Cardiac ventricle fibroblast (primary cell): ENCODE results near the gene ZC3H10. TPM values are rescaled to one million over a fixed set of nuclear protein-coding genes. Genes with fewer than 3 reads are reported as not detected.

Experiments used
- total RNA-seq: library from RNA; depleted of rRNA; stranded (reverse); fragments of >200 nt; gene quantifications from 2 replicates; pipeline ENCODE4 v1.2.3, GENCODE V29; 2015

Gene ZC3H10, protein sequence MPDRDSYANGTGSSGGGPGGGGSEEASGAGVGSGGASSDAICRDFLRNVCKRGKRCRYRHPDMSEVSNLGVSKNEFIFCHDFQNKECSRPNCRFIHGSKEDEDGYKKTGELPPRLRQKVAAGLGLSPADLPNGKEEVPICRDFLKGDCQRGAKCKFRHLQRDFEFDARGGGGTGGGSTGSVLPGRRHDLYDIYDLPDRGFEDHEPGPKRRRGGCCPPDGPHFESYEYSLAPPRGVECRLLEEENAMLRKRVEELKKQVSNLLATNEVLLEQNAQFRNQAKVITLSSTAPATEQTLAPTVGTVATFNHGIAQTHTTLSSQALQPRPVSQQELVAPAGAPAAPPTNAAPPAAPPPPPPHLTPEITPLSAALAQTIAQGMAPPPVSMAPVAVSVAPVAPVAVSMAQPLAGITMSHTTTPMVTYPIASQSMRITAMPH
- 3.8 and 4.0 TPM in 2 replicates for total RNA-seq

DNA sequence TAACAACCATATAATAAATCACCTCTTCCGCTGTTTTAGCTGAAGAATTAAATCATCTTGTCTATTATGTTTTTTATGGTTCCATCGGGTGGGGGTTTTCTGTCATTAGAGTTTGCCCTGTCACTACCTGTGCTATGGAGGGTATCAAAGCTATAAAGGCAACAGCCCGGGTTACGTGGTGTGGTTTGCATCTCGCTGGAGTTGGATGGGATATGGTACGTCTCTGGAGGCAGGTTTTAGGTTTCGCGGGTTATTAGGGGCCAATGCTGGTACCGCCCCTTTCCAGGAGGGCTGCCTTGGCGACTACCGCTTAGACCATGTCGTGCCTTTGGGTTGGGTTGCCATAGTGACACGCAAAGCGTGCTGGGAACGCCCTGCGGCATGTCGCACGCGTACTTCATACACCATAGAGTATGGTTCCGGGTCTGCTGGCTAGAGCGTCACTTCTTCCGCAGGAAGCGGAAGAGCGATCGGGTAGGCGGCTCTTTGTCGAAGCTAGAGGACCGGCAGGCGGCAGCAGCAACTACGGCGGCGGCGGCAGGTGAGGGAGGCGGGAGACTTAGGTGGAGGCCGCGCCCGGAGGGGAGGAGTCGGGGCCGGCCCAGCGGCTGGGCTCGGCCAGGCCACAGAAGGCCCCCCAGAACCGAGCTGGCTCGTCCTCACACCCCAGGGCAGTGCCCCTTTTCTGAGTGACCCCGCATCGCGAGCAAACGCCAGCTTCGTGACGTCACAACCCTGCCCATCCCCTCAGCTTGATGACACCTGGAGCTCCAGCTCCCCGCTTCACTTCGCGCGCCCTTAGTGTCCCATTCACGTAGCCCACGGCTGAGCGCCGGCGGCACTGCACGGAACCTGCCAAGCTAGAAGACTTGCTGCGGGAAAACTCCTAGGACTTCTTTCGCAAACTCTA is at the start of gene ZC3H10:
ZC3H10 (plus strand) TSS at position 489 of the 910 bp plus-strand sequence. CDS start 2,297 bp downstream, outside the sequence.

GRCh38 chr12:56079723-56080555 is 38.1 kb upstream of the ZC3H10 start, which contains the start of gene ERBB3:
TSS of gene ERBB3 (plus strand) at chr12:56080165. CDS start at chr12:56080301, 136 bp downstream.

DNA sequence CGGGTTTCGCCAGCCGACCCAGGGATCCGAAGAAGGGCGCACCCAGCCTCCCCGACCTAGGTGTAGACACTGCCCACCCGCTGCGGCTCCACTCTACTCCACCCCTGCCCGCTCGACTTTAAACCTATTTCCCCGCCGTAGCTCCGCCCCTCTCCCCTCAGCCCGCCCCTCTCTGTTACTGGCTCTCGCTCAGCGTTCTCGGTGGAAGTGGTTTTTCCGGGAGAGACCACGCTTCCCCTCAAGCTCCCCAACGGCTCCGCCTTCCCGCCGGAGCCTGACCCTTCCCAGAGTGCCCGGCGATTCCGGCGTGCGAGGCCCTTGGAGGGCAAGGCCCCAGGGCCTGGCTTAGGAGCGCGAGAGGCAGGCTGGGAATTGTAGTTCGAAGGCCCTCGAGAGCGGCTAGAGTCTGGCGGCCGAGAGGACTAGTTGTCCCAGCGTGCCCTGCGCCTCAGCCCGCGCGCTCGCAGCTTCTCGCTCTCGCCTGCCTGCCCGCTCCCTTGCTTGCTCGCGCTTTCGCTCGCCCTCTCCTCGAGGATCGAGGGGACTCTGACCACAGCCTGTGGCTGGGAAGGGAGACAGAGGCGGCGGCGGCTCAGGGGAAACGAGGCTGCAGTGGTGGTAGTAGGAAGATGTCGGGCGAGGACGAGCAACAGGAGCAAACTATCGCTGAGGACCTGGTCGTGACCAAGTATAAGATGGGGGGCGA is 13.8 kb upstream of the ZC3H10 start, which contains the start of gene PA2G4:
PA2G4 (plus strand) TSS at position 451 of the 706 bp plus-strand sequence; CDS start at position 630, 179 bp downstream.

DNA sequence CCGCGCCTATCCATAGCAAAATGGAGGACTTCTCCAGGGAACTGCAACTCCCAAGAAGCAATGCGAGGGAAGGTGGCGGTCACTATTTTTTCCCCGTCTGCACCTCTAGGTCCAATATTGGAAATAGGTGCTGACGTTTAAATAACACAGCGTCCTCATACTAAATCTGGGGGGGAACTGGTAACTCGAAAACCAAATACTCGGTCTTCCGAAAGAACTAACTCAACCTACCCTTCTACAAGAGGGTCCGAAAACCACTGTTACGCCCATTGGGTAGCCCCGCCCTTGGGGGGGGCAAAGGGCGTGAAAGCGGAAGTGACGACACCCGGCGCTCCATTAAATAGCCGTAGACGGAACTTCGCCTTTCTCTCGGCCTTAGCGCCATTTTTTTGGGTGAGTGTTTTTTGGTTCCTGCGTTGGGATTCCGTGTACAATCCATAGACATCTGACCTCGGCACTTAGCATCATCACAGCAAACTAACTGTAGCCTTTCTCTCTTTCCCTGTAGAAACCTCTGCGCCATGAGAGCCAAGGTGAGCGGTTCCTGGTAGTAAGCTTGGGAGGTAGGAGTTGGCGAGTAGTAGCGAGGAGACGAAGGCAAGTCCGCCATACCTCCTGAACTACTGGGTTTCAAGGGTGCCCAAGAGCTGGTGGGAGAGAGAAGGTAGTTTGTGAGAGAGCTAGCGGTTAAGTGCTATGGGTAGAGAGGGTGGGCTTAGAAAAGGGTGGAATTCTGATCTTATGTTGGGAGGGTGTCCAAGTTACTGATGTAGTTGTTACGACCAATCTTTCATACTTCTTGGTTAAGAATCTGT is 1.6 kb upstream of the ZC3H10 start, which contains the start of gene RPL41:
RPL41 (plus strand) TSS at position 367 of the 815 bp plus-strand sequence.

GRCh38 chr12:56127888-56128669 is 10.0 kb downstream of the ZC3H10 start, which contains the start of gene ESYT1:
TSS of gene ESYT1 (plus strand) at chr12:56128267. CDS start at chr12:56128320, 53 bp downstream.

DNA sequence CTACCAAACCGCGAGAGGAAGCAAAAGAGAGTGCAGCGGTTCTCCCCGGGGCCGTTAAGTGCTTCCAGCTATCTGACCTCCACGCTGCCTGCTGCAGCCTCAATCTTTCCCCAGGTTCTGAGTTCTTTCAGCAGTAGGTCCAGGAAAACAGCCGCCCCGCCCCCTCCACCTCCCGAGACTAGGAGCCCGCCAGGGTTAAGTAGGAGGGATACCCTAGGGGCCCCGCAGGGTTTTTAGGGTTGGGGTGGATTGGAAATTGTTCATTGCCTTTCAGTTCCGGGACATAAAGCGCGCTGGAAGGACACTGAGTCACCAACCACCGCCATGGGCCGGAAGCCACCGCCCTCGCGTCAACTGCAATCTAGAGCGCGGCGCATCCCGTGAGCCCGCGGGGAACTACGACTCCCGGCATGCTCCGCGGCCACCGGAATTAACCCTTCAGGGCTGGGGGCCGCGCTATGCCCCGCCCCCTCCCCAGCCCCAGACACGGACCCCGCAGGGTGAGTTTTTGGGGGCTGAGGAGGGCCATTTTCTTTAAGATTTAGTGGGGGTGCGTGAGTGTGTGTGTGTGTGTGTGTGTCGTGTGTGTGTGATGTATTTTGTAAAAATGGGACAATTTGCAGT is 34.2 kb downstream of the ZC3H10 start, which contains the start of gene MYL6B:
MYL6B (plus strand) TSS at position 456 of the 624 bp plus-strand sequence. CDS start 1,332 bp downstream, outside the sequence.

DNA sequence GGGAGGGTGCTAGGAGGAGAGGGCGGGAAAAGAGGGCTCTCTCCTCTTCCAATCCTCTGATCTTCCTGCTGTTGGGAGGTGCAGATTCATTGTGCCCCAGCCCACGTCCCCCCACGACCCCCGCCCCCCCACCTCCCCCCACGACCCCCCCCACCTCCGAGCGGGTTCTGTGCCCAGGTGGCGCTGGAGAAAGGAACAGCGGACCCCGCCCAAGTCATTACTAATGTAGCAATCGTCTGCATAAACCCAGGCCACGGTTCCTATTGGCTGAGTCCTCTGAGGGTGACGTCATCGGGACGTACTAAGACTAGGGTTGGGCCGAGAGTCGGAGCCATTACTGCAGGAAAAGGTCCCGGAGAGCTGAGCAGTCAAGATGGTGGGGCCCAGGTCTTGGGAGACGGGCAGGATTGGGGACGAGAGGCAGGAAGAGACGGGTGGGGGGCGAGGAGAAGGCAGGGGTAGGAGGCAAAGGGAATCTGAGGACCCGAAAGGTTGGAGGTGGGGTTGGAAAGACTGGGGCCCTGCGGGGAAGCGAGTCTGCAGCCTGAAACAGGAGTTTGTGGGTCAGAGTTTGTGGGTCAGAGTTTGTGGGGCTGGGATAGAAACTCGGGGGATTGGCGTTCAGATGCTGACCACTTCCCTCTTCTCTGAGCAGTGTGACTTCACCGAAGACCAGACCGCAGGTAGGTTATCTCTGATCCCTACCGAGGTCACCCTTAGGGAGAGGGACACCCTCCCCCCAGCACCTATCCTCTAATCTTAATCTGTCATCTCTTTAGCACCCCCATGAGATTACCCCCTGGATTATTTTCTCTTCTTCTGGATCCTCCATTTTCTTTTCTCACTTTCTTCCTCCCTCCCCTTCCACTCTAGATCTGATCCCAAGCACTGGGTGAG is 40.2 kb downstream of the ZC3H10 start, which contains the start of gene MYL6:
MYL6 (plus strand) TSS at position 331 of the 897 bp plus-strand sequence; CDS start at position 374, 43 bp downstream.

Other genes with a start within 250 kb of the ZC3H10 start
- 24.9 and 29.9 TPM in 2 replicates for gene PYM1, start 190.4 kb upstream of the ZC3H10 start, total RNA-seq
- gene DGKA, start 187.1 kb upstream of the ZC3H10 start, total RNA-seq = 39.6 and 47.5 TPM in 2 replicates
- 0.44 and 0.68 TPM in 2 replicates for gene PMEL, start 152.2 kb upstream of the ZC3H10 start, total RNA-seq
- gene CDK2, start 151.4 kb upstream of the ZC3H10 start, total RNA-seq = 5.7 and 10.3 TPM in 2 replicates
- gene RAB5B, start 144.2 kb upstream of the ZC3H10 start, total RNA-seq = 60.3 and 66.4 TPM in 2 replicates
- 13.0 and 18.5 TPM in 2 replicates for gene SUOX, start 121.0 kb upstream of the ZC3H10 start, total RNA-seq
- 2.6 and 4.5 TPM in 2 replicates for gene IKZF4, start 97.2 kb upstream of the ZC3H10 start, total RNA-seq
- gene RPS26, start 76.3 kb upstream of the ZC3H10 start, total RNA-seq = 317 and 566 TPM in 2 replicates
- 0.39 TPM in 1 of 2 replicates, not detected in the other for gene ERBB3, start 38.1 kb upstream of the ZC3H10 start, total RNA-seq
- gene PA2G4, start 13.7 kb upstream of the ZC3H10 start, total RNA-seq = 72.1 and 74.9 TPM in 2 replicates
- 2,429 and 4,110 TPM in 2 replicates for gene RPL41, start 1.6 kb upstream of the ZC3H10 start, total RNA-seq
- gene ESYT1, start 10.0 kb downstream of the ZC3H10 start, total RNA-seq = 112 and 122 TPM in 2 replicates
- 52.9 and 103 TPM in 2 replicates for gene MYL6B, start 34.3 kb downstream of the ZC3H10 start, total RNA-seq
- 1,038 TPM in 2 replicates for gene MYL6, start 40.1 kb downstream of the ZC3H10 start, total RNA-seq
- 51.1 and 58.5 TPM in 2 replicates for gene SMARCC2, start 71.2 kb downstream of the ZC3H10 start, total RNA-seq
- 45.1 and 58.2 TPM in 2 replicates for gene RNF41, start 103.7 kb downstream of the ZC3H10 start, total RNA-seq
- gene NABP2, start 106.1 kb downstream of the ZC3H10 start, total RNA-seq = 20.4 and 24.1 TPM in 2 replicates
- not detected in 2 replicates for gene SLC39A5, start 111.8 kb downstream of the ZC3H10 start, total RNA-seq
- gene ANKRD52, start 140.1 kb downstream of the ZC3H10 start, total RNA-seq = 15.5 and 20.8 TPM in 2 replicates
- gene COQ10A, start 148.7 kb downstream of the ZC3H10 start, total RNA-seq = 7.2 and 7.4 TPM in 2 replicates
- 74.3 and 82.7 TPM in 2 replicates for gene CS, start 182.1 kb downstream of the ZC3H10 start, total RNA-seq
- gene CNPY2, start 197.7 kb downstream of the ZC3H10 start, total RNA-seq = 85.4 and 89.3 TPM in 2 replicates
- 15.5 and 15.9 TPM in 2 replicates for gene PAN2, start 215.7 kb downstream of the ZC3H10 start, total RNA-seq
- gene IL23A, start 220.6 kb downstream of the ZC3H10 start, total RNA-seq = not detected in 2 replicates
- gene STAT2, start 241.8 kb downstream of the ZC3H10 start, total RNA-seq = 139 and 194 TPM in 2 replicates
- not detected in 2 replicates for gene APOF, start 244.6 kb downstream of the ZC3H10 start, total RNA-seq